HCT116 (cell line): ENCODE data around the gene MTPN. TPM values are rescaled to one million over a fixed set of nuclear protein-coding genes. Genes with fewer than 3 reads are reported as not detected.

Source experiments
- ATAC-seq: fragments of 200-7000 bp; cut with Tn5 transposase; 2 replicates; pipeline ENCODE4 v1.9.1; 2020; ENCODE audit warnings: mild to moderate bottlenecking, moderate library complexity
- BruUV-seq: library from RNA; stranded (reverse); fragments of 400-500 nt; replicated peaks from 2 replicates; lab custom pipeline; 2021; lab: Mats Ljungman, UMichigan
- CTCF ChIA-PET: fragments of 300-600 bp; sonication (Branson Sonifier 250); formaldehyde crosslinking; loops from one replicate; lab custom pipeline; 2021; ENCODE audit warnings: antibody characterized with exemption; lab: Charles Lee
- POLR2A ChIA-PET: fragments of 300-600, 350-600 bp; sonication (Branson Sonifier 250); formaldehyde crosslinking; loops from one replicate; lab custom pipeline; 2021; ENCODE audit warnings: antibody characterized with exemption; lab: Charles Lee
- RAD21 ChIA-PET, 2 experiments: fragments of 300-600 bp; sonication (Branson Sonifier 250); formaldehyde crosslinking; loops; one replicate each; lab custom pipeline; 2023; ENCODE audit warnings: low total read pairs in 2 of 2; ENCODE audit not compliant: uncharacterized antibody in 2 of 2, unreplicated experiment in 2 of 2, low non-redundant PET in 1 of 2; lab: Charles Lee
- DNase-seq: peaks from one replicate; pipeline ENCODE4 v3.0.0-alpha.2; 2010; ENCODE audit warnings: low read depth, low spot score
- H2AFZ ChIP-seq: fragments of 200-600 bp; shearing (Covaris generic), sonication (generic); 2 replicates; pipeline ENCODE4 v1.6.1; 2017; ENCODE audit warnings: low read depth, mixed run types, mixed read lengths, antibody characterized with exemption, low read length; ENCODE audit not compliant: poor library complexity, severe bottlenecking
- H3K27ac ChIP-seq: 2 replicates; pipeline ENCODE4 v1.5.1; 2012; ENCODE audit warnings: low read depth, low read length
- H3K27me3 ChIP-seq: fragments of 200-600 bp; sonication (generic); 2 replicates; pipeline ENCODE4 v1.6.1; 2016; ENCODE audit warnings: mixed run types, low read length, mixed read lengths; ENCODE audit not compliant: insufficient read depth
- H3K36me3 ChIP-seq, 2 experiments: fragments of 200-500 bp in 1 of 2; fragments of 200-600 bp in 1 of 2; sonication (Bioruptor generic) in 1 of 2; sonication (generic) in 1 of 2; 2 replicates each; pipeline versions ENCODE4 v1.5.1 to v1.6.1; 2014 to 2016; ENCODE audit warnings: low read length in 2 of 2, inconsistent platforms in 1 of 2, mixed read lengths in 1 of 2, mixed run types in 1 of 2; ENCODE audit not compliant: insufficient read depth in 2 of 2, control insufficient read depth in 1 of 2
- H3K4me1 ChIP-seq, 2 experiments: fragments of 200-600 bp in 1 of 2; sonication (generic) in 1 of 2; 2 replicates each; pipeline versions ENCODE4 v1.5.1 to v1.6.1; 2012 to 2017; ENCODE audit warnings: low read length in 2 of 2, inconsistent platforms in 1 of 2, mild to moderate bottlenecking in 1 of 2, mixed read lengths in 1 of 2, mixed run types in 1 of 2, moderate library complexity in 1 of 2; ENCODE audit not compliant: insufficient read depth in 2 of 2, control insufficient read depth in 1 of 2
- H3K4me2 ChIP-seq: fragments of 200-600 bp; sonication (generic); 2 replicates; pipeline ENCODE4 v1.6.1; 2017; ENCODE audit warnings: mixed run types, low read length, mixed read lengths
- H3K4me3 ChIP-seq, 2 experiments: fragments of 200-600 bp in 1 of 2; sonication (generic) in 1 of 2; replicated peaks in 1 of 2; 2 replicates each; pipeline ENCODE4 v1.5.1; 2011 to 2016; ENCODE audit warnings: low read length in 2 of 2, control low read depth in 1 of 2, low read depth in 1 of 2, mild to moderate bottlenecking in 1 of 2, mixed read lengths in 1 of 2, mixed run types in 1 of 2
- H3K79me2 ChIP-seq: fragments of 200-600 bp; sonication (generic); 2 replicates; pipeline ENCODE4 v1.6.1; 2017; ENCODE audit warnings: mild to moderate bottlenecking, mixed run types, low read length, moderate library complexity, mixed read lengths; ENCODE audit not compliant: insufficient read depth
- H3K9ac ChIP-seq: fragments of 200-600 bp; sonication (generic); 2 replicates; pipeline ENCODE4 v1.6.1; 2016; ENCODE audit warnings: low read length, mixed read lengths
- H3K9me2 ChIP-seq: fragments of 200-600 bp; sonication (generic), shearing (Covaris generic); 2 replicates; pipeline ENCODE4 v1.6.1; 2017; ENCODE audit warnings: mixed run types, mild to moderate bottlenecking, moderate library complexity; ENCODE audit not compliant: insufficient read depth
- H3K9me3 ChIP-seq, 2 experiments: fragments of 200-500 bp in 1 of 2; fragments of 200-600 bp in 1 of 2; sonication (Bioruptor generic) in 1 of 2; sonication (generic) in 1 of 2; 2 replicates each; pipeline ENCODE4 v1.6.1; 2014 to 2017; ENCODE audit warnings: low read length in 2 of 2, mixed read lengths in 2 of 2, inconsistent platforms in 1 of 2, low read depth in 1 of 2, mild to moderate bottlenecking in 1 of 2, mixed run types in 1 of 2, moderate library complexity in 1 of 2; ENCODE audit not compliant: control insufficient read depth in 1 of 2, insufficient read depth in 1 of 2
- H4K20me1 ChIP-seq: fragments of 200-600 bp; sonication (generic), shearing (Covaris generic); 2 replicates; pipeline ENCODE4 v1.6.1; 2017; ENCODE audit warnings: mixed run types, mild to moderate bottlenecking, moderate library complexity; ENCODE audit not compliant: insufficient read depth
- CBX3 ChIP-seq: IDR thresholded peaks from 2 replicates; pipeline ENCODE4 v1.6.1; 2012; ENCODE audit warnings: low read depth
- CEBPB ChIP-seq: IDR thresholded peaks from 2 replicates; pipeline ENCODE4 v1.6.1; 2012; ENCODE audit warnings: low read depth
- EGR1 ChIP-seq: IDR thresholded peaks from 2 replicates; pipeline ENCODE4 v1.6.1; 2012; ENCODE audit warnings: low read depth
- EZH2 ChIP-seq: fragments of 200-600 bp; sonication (generic); IDR thresholded peaks from 2 replicates; pipeline ENCODE4 v1.6.1; 2017; ENCODE audit warnings: antibody characterized with exemption, mixed run types
- EZH2phosphoT487 ChIP-seq: fragments of 200-600 bp; IDR thresholded peaks from 2 replicates; pipeline ENCODE4 v1.6.1; 2018; ENCODE audit warnings: antibody characterized with exemption, borderline replicate concordance
- FOSL1 ChIP-seq: IDR thresholded peaks from 2 replicates; pipeline ENCODE4 v1.6.1; 2012; ENCODE audit warnings: low read depth
- JUND ChIP-seq: IDR thresholded peaks from 2 replicates; pipeline ENCODE4 v1.6.1; 2012
- MAX ChIP-seq: IDR thresholded peaks from 2 replicates; pipeline ENCODE4 v1.6.1; 2012
- POLR2A ChIP-seq: IDR thresholded peaks from 2 replicates; pipeline ENCODE4 v1.7.0; 2011; ENCODE audit warnings: borderline replicate concordance; ENCODE audit not compliant: insufficient read depth, insufficient read length; ENCODE audit errors: extremely low read depth
- SIN3A ChIP-seq: IDR thresholded peaks from 2 replicates; pipeline ENCODE4 v1.6.1; 2012; ENCODE audit warnings: low read depth
- SRF ChIP-seq: IDR thresholded peaks from 2 replicates; pipeline ENCODE4 v1.6.1; 2012; ENCODE audit warnings: low read depth
- TCF7L2 ChIP-seq: IDR thresholded peaks from 2 replicates; pipeline ENCODE4 v1.7.0; 2011; ENCODE audit warnings: borderline replicate concordance, inconsistent platforms; ENCODE audit not compliant: insufficient read depth, insufficient read length; ENCODE audit errors: extremely low read depth
- ZBTB33 ChIP-seq: IDR thresholded peaks from 2 replicates; pipeline ENCODE4 v1.6.1; 2011; ENCODE audit warnings: mild to moderate bottlenecking, low read length, moderate library complexity; ENCODE audit not compliant: insufficient replicate concordance; ENCODE audit errors: extremely low read depth
- ZFX ChIP-seq: fragments of 450-650 bp; IDR thresholded peaks from 2 replicates; pipeline ENCODE4 v1.6.1; 2017
- intact Hi-C: fragments of 100-400 bp; cut with micrococcal nuclease; formaldehyde crosslinking; loops from 2 replicates; pipeline ENCODE4 v1.10.0; 2022
- total RNA-seq: library from RNA; stranded (reverse); gene quantifications from one replicate; pipeline ENCODE4 v1.2.1, GENCODE V29; 2021; ENCODE audit not compliant: unreplicated experiment
- TF ChIP-seq, protein P1 (sequence below), 3 experiments: fragments of 200-600 bp in 1 of 3; sonication (generic) in 1 of 3; IDR thresholded peaks in 2 of 3; conservative IDR thresholded peaks in 1 of 3; 2 replicates each; pipeline ENCODE4 v1.5.1; 2012 to 2017; ENCODE audit warnings: low read depth in 2 of 3, low read length in 2 of 3, antibody characterized with exemption in 1 of 3, borderline replicate concordance in 1 of 3, control low read depth in 1 of 3, mild to moderate bottlenecking in 1 of 3, mixed read lengths in 1 of 3, mixed run types in 1 of 3, moderate library complexity in 1 of 3; ENCODE audit not compliant: insufficient read depth in 1 of 3

The MTPN gene
- total RNA-seq, 1 experiment from 2014 or later: 152 TPM

GRCh38 chr7:135964791-135965190 is 12.4 kb downstream of the MTPN start:
- intact Hi-C loops: no loop called here
- peaks cover 26% of the 10 kb centered on the region for H4K20me1 ChIP-seq
- no peaks in the 10 kb centered on the region for H3K9me3 ChIP-seq
- DNase-seq (no peak), ATAC-seq (no peak)
- H3K36me3 ChIP-seq: peaks cover 0 to 1% of the 10 kb centered on the region in 2 experiments; a peak in 1 of 4 replicates
- H3K9ac ChIP-seq: no peak overlapping the region
- RAD21 ChIA-PET: no interaction called here
- H3K79me2 ChIP-seq: peaks cover 96% of the 10 kb centered on the region
- TF ChIP-seq EZH2 (no peak), EZH2phosphoT487 (no peak), POLR2A (no peak), FOSL1 (no peak), SRF (no peak), CBX3 (no peak), MAX (no peak), ZFX (no peak), CEBPB (no peak), SIN3A (no peak), TCF7L2 (no peak), JUND (no peak), ZBTB33 (no peak), EGR1 (no peak)
- TF ChIP-seq, protein P1, sequence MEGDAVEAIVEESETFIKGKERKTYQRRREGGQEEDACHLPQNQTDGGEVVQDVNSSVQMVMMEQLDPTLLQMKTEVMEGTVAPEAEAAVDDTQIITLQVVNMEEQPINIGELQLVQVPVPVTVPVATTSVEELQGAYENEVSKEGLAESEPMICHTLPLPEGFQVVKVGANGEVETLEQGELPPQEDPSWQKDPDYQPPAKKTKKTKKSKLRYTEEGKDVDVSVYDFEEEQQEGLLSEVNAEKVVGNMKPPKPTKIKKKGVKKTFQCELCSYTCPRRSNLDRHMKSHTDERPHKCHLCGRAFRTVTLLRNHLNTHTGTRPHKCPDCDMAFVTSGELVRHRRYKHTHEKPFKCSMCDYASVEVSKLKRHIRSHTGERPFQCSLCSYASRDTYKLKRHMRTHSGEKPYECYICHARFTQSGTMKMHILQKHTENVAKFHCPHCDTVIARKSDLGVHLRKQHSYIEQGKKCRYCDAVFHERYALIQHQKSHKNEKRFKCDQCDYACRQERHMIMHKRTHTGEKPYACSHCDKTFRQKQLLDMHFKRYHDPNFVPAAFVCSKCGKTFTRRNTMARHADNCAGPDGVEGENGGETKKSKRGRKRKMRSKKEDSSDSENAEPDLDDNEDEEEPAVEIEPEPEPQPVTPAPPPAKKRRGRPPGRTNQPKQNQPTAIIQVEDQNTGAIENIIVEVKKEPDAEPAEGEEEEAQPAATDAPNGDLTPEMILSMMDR (IDR thresholded peaks at IDR 0.05 in 2 of 3, conservative IDR thresholded peaks at IDR 0.05 in 1 of 3; ENCODE audit: borderline replicate concordance in 1 of 3, insufficient read depth in 1 of 3, low read depth in 2 of 3, low read length in 2 of 3): no peak
- TF ChIP-seq, all 23 proteins: peak for 0
- Histone ChIP-seq H3K4me3 (no peak overlapping the region), H3K27ac (no peak overlapping the region), H3K4me1 (no peaks in the 10 kb centered on the region), H3K27me3 (no peaks in the 10 kb centered on the region), H2AFZ (no peak overlapping the region), H3K9me2 (no peaks in the 10 kb centered on the region), H3K4me2 (no peak overlapping the region)
- ChIA-PET CTCF (no interaction called here), POLR2A (no interaction called here)
- BruUV-seq: no TSS peak
